ENCODE results near the gene MYLK3. TPM values are rescaled to one million over a fixed set of nuclear protein-coding genes. Genes with fewer than 3 reads are reported as not detected.

MYLK3 gene
- total RNA-seq, 2 experiments from 2014 or later = 0.33 to 0.54 TPM

DNA sequence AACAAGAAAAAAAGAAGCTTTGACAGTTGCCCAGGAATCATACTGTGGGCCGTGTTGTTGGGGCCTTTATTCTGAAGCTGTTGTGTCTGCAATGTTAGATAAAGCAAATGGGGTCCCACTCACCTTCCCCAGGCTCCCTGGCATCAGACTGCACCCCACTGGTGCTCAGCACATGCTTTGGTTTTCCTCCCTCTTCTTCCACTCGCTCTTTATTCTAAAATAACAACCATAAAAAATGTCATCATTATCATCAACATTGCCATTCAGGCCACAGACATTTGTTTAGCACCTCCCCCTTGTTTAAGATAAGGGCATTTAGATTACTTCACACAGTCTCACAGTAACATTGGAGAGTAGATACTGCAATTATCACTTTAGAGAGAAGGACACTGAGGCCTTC is 8.2 kb downstream of the MYLK3 start:
- H3K27ac Mint-ChIP-seq = no peak overlapping the region

DNA sequence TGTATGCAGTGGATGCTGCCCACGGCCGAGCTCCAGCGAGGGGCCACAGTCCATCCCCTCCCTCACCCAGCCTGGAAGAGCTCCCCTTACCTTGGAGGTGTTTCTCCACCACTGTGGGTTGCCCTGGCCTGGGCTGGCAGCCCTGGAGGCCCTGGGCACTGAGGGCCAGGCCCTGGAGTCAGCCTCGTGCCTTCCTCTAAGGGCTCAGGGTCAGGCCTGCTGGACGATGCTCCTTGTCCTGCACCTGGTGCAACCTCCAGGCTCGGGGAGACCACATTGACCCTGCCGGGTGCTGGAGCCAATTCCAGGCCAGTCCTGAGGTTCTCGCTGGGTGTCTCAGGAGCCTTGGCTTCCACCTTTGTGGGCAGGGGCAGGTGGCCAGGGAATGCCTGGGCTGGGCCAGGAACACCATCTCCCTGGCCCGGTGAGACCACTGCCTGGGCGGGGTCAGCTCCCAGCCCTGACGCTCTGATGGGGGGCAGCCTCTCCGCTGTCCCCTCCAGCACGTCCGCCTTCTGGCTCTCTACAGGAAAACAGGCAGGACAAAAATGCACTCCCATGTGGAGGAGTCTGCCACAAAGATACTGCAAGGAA is 10.4 kb downstream of the MYLK3 start:
- Mint-ChIP-seq H3K9me3 (no peaks in the 10 kb centered on the region), H3K4me1 (no peaks in the 10 kb centered on the region)

More for the DNA sequence above, 8.2 kb downstream of the MYLK3 start:
- no peaks in the 10 kb centered on the region for H3K36me3 Mint-ChIP-seq
- no peaks in the 10 kb centered on the region for H3K9me3 Mint-ChIP-seq
- peaks cover 4% of the 10 kb centered on the region for H3K4me1 Mint-ChIP-seq
- H3K4me3 Mint-ChIP-seq = no peak overlapping the region
- H3K27me3 Mint-ChIP-seq = no peaks in the 10 kb centered on the region
- DNase-seq = no peak

GRCh38 chr16:46736695-46737094 is 11.4 kb downstream of the MYLK3 start:
- H3K27ac Mint-ChIP-seq = no peak overlapping the region
- H3K27me3 Mint-ChIP-seq = no peaks in the 10 kb centered on the region
- no peaks in the 10 kb centered on the region for H3K36me3 Mint-ChIP-seq
- H3K9me3 Mint-ChIP-seq = no peaks in the 10 kb centered on the region
- H3K4me3 Mint-ChIP-seq = no peak overlapping the region
- DNase-seq = no peak
- H3K4me1 Mint-ChIP-seq = no peaks in the 10 kb centered on the region

More for the DNA sequence above, 10.4 kb downstream of the MYLK3 start:
- H3K4me3 Mint-ChIP-seq = no peak overlapping the region
- H3K27ac Mint-ChIP-seq = no peak overlapping the region
- DNase-seq = no peak
- H3K36me3 Mint-ChIP-seq = no peaks in the 10 kb centered on the region
- no peaks in the 10 kb centered on the region for H3K27me3 Mint-ChIP-seq

DNA sequence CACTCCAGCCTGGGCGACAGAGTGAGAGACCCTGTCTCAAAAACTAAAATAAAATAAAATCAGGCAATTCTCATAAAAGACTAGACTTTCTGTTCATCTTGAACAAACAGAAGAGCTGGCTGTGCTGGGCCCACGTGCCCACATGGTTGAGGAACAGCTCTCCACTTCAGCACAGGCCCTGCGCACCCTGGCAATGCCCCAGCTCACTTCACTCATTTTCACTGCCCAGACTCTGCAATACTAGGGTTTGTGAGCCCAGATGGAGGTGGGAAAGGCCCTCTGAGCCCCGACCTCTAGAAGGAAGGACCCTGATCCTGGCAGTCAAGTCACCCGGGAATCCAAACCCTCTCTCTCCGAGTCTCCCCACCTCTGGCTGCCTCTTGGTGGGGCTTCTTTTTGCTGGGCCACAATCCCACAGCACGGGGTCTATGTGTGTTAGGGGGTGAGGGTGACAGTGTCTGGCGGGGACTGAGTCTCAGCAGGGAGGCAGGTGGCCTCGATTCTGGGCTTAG is 14.8 kb downstream of the MYLK3 start:
- H3K4me1 Mint-ChIP-seq = no peaks in the 10 kb centered on the region
- H3K27ac Mint-ChIP-seq = no peak overlapping the region
- H3K27me3 Mint-ChIP-seq = no peaks in the 10 kb centered on the region
- H3K4me3 Mint-ChIP-seq = no peak overlapping the region
- H3K36me3 Mint-ChIP-seq = no peaks in the 10 kb centered on the region
- no peak for DNase-seq
- H3K9me3 Mint-ChIP-seq = no peaks in the 10 kb centered on the region

DNA sequence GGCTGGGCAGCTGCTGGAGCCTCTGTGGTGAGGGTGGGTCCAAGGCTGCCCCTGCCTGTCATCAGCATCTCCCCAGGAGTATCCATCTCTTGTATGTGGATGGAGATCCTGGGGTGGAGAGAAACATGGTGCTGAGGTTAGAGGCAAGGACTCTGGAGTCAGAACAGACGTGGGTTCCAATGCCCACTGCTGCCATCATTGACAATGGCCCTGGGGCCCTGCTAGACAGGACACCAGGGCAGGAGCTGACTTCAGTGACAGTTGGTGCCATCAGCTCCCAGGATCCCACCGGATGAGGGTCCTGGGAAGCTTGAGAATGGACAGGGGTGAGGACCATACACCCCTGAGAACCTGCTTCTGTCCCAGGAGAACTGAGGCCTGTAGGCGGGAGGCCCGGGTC is 15.6 kb downstream of the MYLK3 start:
- no peaks in the 10 kb centered on the region for H3K27me3 Mint-ChIP-seq
- H3K27ac Mint-ChIP-seq = no peak overlapping the region
- no peak overlapping the region for H3K4me3 Mint-ChIP-seq
- no peaks in the 10 kb centered on the region for H3K4me1 Mint-ChIP-seq
- H3K36me3 Mint-ChIP-seq = no peaks in the 10 kb centered on the region
- H3K9me3 Mint-ChIP-seq = no peaks in the 10 kb centered on the region
- no peak for DNase-seq

GRCh38 chr16:46731691-46732555 is 16.2 kb downstream of the MYLK3 start:
- no peak overlapping the region for H3K27ac Mint-ChIP-seq
- H3K4me1 Mint-ChIP-seq = no peaks in the 10 kb centered on the region
- DNase-seq = no peak
- H3K4me3 Mint-ChIP-seq = no peak overlapping the region
- no peaks in the 10 kb centered on the region for H3K9me3 Mint-ChIP-seq
- no peaks in the 10 kb centered on the region for H3K27me3 Mint-ChIP-seq
- no peaks in the 10 kb centered on the region for H3K36me3 Mint-ChIP-seq

DNA sequence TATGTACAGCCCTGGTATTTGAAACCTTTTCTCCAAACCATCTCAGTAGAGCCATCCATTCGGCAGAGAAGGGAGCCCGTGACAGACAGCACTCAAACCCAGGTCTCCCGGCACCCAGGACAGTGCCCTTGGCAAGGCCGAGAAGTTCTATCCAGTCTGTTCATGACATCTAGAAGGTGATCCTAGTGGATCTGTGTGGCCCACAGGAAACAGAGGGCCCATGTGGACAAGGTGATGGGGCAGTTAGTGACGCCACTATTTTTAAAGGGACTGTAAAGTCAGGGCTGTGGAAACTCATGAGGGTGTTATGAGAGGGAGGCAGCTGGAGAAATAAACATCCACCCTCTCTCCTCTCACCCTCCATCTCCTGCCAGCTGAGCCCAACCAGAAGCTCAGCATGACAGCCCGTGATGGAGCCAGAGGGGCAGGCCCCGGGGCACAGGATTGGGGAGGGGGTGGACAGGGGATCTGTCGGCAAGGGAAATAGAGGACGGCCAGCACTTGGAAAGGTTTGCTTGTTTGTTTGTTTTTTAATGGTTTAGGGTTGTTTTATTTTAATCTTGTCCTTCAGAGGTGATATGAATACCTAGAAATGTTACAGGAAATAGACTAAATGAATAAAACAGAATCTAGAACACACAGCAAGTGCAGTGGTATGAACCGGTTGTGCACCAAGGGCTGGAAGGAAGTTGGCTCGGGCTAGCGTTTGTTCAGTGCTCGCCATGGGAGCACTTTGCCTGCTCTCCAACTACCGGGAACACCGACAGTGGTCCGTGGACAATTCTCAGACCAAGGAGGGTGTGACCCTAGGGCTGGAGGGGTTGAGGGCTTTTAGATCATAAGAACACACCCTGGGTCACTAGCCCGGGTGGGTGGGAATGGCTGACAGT is 17.1 kb downstream of the MYLK3 start:
- Mint-ChIP-seq H3K27ac (no peak overlapping the region), H3K27me3 (no peaks in the 10 kb centered on the region), H3K36me3 (peaks cover 2% of the 10 kb centered on the region), H3K4me1 (no peaks in the 10 kb centered on the region), H3K4me3 (no peak overlapping the region), H3K9me3 (no peaks in the 10 kb centered on the region)
- no peak for DNase-seq

DNA sequence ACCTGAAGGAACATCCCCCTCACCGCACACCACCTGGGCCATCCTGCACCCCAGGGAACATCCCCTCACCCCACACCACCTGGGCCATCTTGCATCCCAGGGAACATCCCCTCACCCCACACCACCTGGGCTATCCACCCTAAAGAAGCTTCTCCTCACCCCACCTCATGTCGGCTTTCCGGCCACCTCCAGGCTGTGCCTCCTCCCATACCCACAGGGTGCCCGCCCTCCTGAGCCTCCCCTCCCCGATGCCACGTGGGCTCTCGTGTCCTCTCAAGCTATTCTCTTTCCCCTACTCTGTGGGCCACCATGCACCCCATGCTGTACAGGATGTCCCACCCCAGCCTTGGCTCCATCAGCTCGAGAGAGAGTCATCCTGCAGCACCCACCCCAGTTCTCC is 18.0 kb downstream of the MYLK3 start:
- no peak for DNase-seq
- no peak overlapping the region for H3K27ac Mint-ChIP-seq
- H3K4me3 Mint-ChIP-seq = no peak overlapping the region
- H3K27me3 Mint-ChIP-seq = no peaks in the 10 kb centered on the region
- H3K9me3 Mint-ChIP-seq = peaks cover 4% of the 10 kb centered on the region
- peaks cover 2% of the 10 kb centered on the region for H3K36me3 Mint-ChIP-seq
- no peaks in the 10 kb centered on the region for H3K4me1 Mint-ChIP-seq

DNA sequence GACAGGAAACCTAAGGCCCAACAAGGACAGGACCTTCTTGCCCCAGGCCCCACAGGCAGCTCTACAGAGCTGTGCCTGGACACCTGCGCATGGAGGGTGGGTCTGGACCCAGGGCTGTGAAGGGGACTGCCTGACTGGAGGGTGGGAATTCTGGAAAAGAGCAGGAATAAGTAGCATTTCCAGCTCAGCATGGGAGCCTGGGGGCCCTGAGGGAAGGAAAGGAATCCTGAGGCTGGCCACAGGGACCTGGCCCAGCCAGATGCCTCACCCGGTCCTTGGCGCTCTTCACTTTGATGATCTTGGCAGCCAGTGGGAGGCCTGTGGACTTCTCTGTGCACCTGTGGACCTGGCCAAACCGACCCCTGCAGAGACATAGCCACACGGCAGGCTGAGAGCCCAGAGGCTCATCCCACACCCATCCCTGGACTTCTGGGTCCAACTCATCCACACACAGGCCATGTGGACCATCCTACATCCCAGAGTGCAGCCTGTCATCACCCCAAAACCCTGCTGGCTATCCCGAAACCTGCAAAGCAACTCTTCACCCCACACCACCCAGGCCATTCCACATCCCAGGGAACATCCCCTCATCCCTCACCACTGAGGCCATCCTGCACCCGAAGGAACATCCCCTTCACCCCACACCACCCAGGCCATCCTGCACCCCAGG is 18.7 kb downstream of the MYLK3 start:
- Mint-ChIP-seq H3K4me1 (no peaks in the 10 kb centered on the region), H3K9me3 (peaks cover 4% of the 10 kb centered on the region), H3K36me3 (peaks cover 2% of the 10 kb centered on the region), H3K4me3 (no peak overlapping the region), H3K27ac (no peak overlapping the region), H3K27me3 (no peaks in the 10 kb centered on the region)
- no peak for DNase-seq

- Mint-ChIP-seq H3K27ac (no peak overlapping the region), H3K4me3 (no peak overlapping the region), H3K4me1 (no peaks in the 10 kb centered on the region), H3K9me3 (peaks cover 4% of the 10 kb centered on the region), H3K27me3 (no peaks in the 10 kb centered on the region), H3K36me3 (peaks cover 2% of the 10 kb centered on the region)
- no peak for DNase-seq
Observed at GRCh38 chr16:46728806-46729205, 19.3 kb downstream of the MYLK3 start.

DNA sequence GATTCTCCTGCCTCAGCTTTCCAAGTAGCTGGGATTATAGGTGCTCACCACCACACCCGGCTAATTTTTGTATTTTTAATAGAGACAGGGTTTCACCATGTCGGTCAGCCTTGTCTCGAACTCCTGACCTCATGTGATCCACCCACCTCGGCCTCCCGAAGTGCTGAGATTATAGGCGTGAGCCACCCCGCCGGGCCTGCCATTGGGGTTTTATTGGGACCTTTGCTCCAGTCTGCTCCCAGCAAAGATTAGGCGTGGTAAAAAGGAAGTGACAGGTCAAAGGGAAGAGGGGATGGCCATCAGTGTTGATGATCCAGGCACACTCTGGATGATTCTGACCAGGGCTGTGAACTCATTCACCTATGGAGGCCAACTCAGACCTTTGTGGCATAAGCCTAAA is 20.5 kb downstream of the MYLK3 start:
- H3K4me1 Mint-ChIP-seq = no peaks in the 10 kb centered on the region

GRCh38 chr16:46727184-46727583 is 21.0 kb downstream of the MYLK3 start:
- Mint-ChIP-seq H3K4me1 (no peaks in the 10 kb centered on the region), H3K4me3 (no peak overlapping the region), H3K9me3 (peaks cover 6% of the 10 kb centered on the region), H3K27me3 (no peaks in the 10 kb centered on the region), H3K27ac (no peak overlapping the region), H3K36me3 (peaks cover 2% of the 10 kb centered on the region)
- DNase-seq = no peak

More for the DNA sequence above, 20.5 kb downstream of the MYLK3 start:
- no peaks in the 10 kb centered on the region for H3K27me3 Mint-ChIP-seq
- H3K9me3 Mint-ChIP-seq = peaks cover 6% of the 10 kb centered on the region
- no peak overlapping the region for H3K4me3 Mint-ChIP-seq
- no peak overlapping the region for H3K27ac Mint-ChIP-seq
- no peak for DNase-seq
- H3K36me3 Mint-ChIP-seq = peaks cover 2% of the 10 kb centered on the region

DNA sequence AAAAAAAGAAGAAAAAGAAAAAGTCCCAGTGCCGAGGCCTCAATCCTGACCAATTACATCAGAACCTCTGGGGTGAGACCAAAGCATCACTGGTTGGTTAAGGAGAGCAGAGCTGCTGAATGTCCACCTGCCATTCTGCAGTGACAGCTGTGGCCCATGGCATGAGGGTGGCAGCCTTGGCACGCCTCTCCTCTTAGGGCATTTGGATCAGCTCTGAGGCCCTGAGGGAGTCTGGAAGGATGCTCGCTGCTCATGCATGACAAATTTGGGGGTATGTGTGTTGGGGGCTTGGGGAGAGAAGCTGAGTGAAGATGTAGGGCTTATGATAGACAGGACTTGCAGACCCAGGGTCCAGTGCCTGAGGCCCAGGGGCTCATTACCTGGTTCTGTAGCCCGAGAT is 26.3 kb downstream of the MYLK3 start:
- no peak overlapping the region for H3K4me3 Mint-ChIP-seq
- no peaks in the 10 kb centered on the region for H3K27me3 Mint-ChIP-seq
- no peak overlapping the region for H3K27ac Mint-ChIP-seq
- no peak for DNase-seq
- H3K4me1 Mint-ChIP-seq = no peaks in the 10 kb centered on the region
- peaks cover 6% of the 10 kb centered on the region for H3K9me3 Mint-ChIP-seq
- peaks cover 2% of the 10 kb centered on the region for H3K36me3 Mint-ChIP-seq

GRCh38 chr16:46720619-46721018 is 27.5 kb downstream of the MYLK3 start:
- H3K27ac Mint-ChIP-seq = no peak overlapping the region
- no peak overlapping the region for H3K4me3 Mint-ChIP-seq
- no peak for DNase-seq

More at GRCh38 chr16:46720619-46721018, 27.5 kb downstream of the MYLK3 start:
- no peaks in the 10 kb centered on the region for H3K4me1 Mint-ChIP-seq
- no peaks in the 10 kb centered on the region for H3K27me3 Mint-ChIP-seq
- H3K9me3 Mint-ChIP-seq = peaks cover 2% of the 10 kb centered on the region
- no peaks in the 10 kb centered on the region for H3K36me3 Mint-ChIP-seq

All from activated naive CD8-positive, alpha-beta T cell treated with anti-CD3 and anti-CD28 coated beads for 36 hours (primary cell).